Activated CD4-positive, alpha-beta T cell treated with anti-CD3 and anti-CD28 coated beads for 48 hours (primary cell): ENCODE data around the gene HNRNPA1.
"Not testable (repeated sequence)": the region's sequence is repeated elsewhere in the genome, so short reads cannot be mapped to it uniquely, and the experiment has no call there.

Experiments used
- DNase-seq: peaks from one replicate; pipeline ENCODE4 v3.0.0-alpha.2; 2020

Gene HNRNPA1

DNA sequence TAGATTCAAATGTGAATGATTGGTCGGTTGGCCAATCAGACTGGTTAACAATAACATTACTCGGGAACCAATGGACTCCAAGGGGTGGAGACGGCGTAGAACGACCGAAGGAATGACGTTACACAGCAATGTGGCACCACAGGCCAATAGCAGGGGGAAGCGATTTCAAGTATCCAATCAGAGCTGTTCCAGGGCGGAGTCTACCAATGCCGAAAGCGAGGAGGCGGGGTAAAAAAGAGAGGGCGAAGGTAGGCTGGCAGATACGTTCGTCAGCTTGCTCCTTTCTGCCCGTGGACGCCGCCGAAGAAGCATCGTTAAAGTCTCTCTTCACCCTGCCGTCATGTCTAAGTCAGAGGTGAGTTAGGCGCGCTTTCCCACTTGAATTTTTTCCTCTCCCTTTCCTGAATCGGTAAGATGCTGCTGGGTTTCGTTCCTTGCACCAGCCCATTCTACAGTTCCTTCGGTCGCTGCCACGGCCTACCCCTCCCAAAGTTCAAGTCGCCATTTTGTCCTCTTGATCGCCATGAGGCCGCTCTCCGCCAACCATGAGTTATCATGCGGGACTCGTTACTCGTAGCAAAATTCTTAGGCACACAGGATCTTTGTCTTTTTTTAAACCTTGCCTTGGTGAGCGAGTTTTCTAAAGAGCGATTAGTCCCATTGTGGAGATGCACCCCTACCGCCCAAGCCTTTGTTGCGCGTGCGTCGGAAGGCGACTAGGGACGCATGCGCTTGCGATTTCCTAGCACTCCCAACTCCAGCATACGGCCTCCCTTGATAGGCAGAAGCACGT lies at the start of gene HNRNPA1:
HNRNPA1 (plus strand) TSS at position 259 of the 793 bp plus-strand sequence; CDS start at position 341, 82 bp downstream.
- DNase-seq: peak; percentile 96

DNA sequence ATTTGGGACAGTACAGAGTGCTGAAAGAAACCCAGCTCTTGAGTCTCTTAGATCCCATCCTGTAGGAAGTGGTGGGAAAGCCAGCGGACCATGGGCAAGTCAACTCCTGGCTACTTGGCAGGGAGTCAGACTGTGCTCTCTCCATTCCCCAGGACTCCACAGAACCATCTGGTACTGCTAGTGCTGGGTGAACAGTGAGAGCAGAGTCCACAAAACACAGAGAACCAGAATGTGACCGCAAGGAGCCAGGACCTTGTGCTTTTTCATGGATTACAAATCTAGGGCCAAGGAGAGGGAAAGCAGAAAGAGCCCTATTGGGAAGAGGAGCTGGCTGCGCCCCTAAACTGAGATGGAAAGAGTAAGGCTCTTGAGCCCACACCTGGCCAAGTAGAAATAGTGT lies 49.3 kb upstream of the HNRNPA1 start:
- not testable (repeated sequence) for DNase-seq

DNA sequence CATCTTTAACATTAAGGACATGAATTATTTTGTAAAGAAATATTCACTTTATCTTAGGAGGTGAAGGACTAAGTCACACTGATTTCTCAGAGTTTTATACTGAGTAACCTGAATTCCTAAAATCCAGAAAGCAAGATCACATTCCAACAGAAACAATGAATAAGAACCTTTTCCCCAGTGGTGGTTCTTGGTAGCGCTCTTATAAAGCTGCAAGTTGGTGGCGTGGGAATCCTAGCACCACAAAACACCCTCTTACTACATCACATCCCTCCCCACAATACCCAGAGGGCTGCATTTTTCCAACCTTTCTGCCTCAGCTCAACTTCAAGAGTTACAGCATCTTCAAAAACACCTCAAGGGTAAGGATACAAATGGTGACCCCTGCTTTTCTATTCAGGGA lies 47.7 kb upstream of the HNRNPA1 start:
- DNase-seq: no peak

DNA sequence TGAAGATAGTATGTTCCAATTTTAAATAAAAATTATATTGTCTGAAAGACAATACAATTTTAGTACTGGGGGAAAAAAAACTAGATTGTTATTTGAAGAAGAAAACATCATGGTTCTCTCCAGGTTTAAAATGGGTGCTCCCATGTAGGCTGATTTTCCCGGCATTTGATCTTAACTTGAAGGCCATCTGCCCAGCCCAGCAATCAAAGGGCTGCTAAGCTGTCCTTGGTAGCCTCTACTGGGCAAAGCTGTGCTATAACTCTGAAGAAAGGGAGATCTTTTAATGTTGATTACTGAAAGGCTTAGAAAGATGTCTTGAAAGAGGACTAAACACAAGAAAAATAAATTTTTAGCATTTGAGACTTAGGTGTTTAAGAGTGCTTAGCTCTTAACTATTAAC lies 42.0 kb upstream of the HNRNPA1 start:
- no peak for DNase-seq

DNA sequence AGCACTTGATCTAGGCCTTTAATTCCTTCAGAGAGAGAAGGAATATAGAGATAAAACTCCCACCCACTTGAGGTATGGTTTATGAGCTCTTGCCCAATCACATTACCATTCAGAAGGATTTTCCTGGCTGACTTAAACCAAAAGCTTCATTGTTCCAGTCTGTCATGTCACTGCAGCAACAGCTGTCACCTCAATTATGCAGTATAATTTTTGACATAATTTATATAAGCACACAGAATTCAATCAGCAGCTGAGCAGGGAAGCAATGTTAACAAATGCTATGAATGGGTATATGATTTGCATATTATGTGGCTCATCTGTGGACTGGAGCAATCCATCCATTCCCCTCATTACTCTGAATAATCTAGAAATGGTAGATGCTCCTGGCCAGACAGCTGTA lies 40.9 kb upstream of the HNRNPA1 start:
- DNase-seq: no peak

DNA sequence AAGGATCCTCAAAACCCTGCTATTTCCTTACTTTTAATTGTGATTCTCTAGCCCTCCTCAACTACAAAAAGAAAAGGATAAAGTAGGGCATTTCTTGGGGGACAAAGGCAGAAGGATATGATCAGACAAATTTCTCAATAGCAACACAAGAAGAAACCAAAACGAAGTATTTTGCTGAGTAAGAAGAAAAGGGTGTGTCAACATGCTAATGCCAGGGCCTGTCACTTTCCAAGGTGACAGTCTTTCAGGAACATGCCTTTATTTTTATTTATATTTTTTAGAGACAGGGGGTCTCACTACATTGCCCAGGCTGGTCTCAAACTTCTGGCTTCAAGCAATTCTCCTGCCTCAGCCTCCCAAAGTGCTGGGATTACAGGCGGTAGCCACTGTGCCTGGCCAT lies 40.4 kb upstream of the HNRNPA1 start:
- no peak for DNase-seq

DNA sequence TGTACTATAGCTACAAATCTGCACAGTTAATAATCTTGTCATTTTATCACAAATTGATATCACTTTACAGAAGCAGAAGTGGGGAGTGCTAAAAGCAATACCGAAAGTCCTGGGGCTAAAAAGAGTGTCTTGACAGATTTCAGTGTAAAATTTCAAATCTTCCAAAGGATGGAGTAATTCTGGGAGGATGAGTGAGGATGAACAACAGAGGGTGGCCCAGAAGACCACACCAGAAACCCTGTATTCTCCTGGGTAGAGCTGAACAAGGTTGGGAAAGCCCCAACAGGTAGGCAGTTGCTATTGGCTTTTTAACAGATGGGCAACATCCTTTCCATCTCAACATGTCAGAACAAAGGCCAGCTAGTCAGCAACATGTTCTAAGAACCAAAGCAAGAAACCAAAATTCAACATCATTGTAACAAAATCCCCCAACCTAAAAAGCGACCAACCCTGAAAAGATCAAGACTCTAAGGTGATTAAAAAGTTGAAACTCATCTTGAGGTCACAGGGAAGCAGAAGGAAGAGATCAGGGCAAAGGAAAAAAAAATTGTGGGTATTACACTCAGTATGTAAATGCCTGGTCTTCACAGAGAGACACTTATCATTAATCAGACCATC lies 39.4 kb upstream of the HNRNPA1 start:
- DNase-seq: no peak

DNA sequence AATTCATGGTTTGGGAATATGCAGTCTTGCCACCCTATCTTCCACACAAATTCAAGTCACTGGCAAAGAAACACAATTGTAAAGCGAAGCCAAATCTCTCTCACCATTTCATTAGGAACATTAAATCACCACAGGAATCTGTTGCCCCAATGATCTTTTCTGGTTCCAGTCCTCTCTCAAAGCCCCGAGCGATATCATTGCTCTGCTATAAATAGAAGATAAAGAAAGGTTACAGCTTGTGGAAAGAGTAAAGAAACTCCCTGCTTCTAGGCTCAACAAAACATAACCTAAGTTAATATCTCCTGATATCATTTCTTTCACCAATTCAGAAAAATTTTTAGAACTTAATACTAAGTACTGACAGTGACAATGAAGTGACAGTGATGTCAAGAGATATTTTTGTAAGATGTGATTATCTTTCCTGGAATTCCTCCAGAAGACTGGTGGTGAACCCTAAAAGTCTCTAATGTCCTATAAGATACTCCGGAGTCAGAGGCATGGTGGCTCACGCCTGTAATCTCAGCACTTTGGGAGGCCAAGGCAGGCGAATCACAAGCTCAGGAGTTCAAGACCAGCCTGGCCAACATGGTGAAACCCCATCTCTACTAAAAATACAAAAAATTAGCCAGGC lies 34.4 kb upstream of the HNRNPA1 start:
- no peak for DNase-seq

DNA sequence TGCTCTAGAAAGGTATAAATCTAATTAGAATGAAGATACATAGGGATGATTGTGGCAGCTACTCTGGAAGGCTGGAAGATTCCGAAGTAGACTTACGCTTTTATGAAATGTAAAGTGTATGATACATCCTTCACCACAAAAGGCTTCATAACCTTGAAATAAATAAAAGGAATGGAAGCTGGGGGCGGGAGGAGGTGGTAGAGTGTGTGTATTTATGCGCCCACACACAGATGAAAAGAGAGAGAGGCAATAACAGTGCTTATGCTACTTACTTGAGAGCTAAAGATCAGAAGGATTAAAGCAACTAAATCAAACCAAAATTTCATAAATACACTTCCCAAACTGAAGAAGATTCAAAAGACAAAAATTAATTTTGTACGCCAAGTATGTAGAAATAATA lies 31.0 kb upstream of the HNRNPA1 start:
- no peak for DNase-seq

DNA sequence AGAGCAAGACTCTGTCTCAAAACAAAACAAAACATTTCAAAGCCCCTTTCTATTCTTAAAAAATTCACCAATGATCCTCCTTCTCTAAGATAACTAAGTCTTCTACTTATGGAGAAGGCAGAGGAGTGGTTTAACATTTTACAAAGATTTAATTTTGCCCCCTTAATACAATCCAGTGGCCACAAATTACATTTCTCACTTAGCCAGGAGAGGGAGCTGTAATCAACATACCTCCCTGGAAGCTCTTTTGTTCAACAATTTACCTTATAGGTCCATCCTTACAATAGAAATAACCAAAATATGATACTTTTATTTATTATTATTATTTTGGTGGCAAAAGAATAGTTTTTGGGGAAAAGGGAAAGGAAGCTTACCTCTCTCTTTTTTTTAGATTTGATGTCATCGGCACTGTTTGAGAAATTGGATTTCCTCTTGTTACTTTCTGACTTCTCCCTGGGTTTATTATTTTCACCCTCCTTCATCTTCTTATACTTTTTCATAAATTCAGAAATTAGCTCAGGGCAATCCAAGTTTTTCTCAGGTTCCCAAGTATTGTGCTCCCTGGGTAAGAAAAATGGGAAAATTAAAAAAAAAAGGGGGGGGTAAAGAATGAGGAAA lies 28.8 kb upstream of the HNRNPA1 start:
- DNase-seq: no peak

DNA sequence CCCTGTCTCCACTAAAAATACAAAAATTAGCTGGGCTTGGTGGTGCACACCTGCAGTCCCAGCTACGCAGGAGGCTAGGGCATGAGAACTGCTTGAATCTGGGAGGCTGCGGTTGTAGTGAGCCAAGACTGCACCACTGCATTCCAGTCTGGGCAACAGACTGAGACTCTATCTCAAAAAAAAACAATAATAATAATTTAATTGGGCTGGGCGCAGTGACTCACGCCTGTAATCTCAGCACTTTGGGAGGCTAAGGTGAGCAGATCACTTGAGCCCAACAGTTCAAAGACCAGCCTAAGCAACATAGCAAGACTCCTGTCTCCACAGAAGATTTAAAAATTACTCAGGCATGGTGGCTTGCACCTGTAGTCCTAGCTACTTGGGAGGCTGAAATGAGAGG lies 27.3 kb upstream of the HNRNPA1 start:
- DNase-seq: no peak

DNA sequence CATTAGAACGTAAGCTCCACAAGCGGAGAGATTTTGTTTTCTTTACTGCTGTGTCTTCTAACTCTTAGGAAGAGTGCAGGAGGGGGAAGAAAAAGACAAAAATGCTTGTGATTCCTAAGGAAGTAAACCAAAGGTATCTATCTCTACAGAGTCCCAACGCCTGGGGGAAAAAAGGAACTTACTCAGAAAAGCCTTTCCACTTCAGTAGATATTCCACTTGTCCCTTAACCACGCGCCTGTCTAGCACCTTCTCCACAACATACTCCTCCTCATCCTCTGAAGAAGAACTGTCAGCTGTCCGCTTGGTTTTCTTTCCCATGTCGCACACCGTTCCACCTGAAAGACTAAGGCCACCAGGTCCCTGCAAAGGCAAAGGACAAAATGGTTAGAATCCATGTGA lies 23.2 kb upstream of the HNRNPA1 start:
- no peak for DNase-seq

DNA sequence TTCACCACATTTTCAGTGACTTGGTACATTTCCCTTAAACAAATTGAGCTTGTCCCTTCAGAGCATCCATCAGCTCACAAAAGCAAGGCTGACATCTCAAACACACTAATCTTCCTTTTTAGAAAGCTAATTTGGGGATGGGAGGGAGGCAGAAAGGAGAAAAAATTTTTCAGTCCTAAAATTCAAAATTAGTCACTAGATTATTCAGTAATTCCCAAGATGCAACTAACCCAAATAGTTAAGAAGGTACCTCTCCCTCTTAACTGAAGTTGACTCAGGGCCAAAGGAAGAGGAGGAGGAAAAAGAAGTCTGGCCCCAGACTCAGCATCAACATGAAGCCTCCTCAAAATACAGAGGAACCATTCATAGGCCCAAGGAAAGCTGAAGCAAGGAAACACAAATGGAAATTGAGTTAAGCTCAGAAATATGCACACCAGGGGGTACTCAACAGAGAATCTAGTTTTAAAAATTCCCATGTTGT lies 22.3 kb upstream of the HNRNPA1 start:
- no peak for DNase-seq

DNA sequence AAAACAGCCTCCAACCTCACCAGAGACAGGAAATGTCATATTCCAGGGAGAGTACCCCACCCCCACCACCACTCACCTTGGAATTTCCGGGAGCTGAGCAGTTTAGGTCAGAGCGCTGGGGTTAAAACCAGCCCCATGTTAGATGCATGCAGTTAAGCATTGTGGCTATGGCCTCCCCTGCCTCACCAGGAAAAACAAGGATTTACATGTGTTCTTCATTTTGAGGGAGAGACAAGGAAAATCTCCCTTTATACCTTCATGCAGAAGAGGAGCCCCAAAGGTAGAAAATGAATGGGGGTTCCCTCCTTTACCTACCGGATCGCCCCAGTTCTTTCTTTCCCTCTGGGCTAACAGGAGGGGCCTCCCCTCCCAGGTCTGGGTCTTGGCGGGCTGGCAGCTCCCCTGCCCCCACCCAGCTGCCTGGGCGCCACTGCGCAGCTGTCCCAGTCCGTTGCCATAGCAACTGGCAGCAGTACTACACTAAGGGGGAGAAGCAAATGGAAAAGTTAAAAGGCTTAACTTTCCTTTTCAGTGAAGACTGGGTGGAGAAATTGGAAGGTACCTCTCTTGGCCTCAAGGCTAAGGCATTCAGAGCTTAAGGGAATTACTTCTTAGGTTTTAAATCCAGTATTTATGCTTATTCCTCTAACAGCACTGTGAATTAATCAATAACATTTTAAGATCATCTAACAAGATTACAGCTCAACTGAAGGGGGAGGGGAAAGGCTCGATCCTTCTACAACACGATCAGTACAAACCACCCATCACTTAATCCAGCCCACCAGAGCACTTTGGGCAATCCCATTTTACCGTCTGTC lies 21.1 kb upstream of the HNRNPA1 start:
- DNase-seq: peak; percentile 52

DNA sequence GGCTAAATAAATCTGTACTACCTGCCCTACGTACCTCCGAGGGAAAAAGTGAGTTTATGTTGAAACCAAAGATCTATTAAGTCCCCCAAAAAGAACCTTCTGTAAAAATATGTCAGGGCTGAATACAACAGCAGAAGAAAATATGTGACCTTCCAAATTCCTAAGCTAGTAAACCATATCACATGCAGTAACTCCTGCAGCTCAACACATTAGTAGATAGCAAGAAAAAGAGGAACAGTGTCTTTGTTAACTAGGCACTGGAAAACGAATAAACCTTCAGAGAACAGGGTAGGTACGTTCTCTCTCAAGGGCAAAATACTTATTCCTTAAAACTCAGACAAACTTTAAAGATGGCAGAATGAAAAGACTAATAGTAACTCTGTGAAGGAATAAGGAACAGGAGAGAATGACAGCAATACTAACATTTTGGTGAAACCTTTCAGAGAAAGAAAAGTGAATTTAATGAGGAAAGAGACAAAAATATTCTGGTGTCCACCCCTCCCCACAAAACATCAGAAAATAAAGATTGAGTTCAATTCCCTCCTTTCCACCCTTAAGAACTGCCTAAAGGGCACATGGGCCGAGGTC lies 18.6 kb upstream of the HNRNPA1 start:
- DNase-seq: no peak

DNA sequence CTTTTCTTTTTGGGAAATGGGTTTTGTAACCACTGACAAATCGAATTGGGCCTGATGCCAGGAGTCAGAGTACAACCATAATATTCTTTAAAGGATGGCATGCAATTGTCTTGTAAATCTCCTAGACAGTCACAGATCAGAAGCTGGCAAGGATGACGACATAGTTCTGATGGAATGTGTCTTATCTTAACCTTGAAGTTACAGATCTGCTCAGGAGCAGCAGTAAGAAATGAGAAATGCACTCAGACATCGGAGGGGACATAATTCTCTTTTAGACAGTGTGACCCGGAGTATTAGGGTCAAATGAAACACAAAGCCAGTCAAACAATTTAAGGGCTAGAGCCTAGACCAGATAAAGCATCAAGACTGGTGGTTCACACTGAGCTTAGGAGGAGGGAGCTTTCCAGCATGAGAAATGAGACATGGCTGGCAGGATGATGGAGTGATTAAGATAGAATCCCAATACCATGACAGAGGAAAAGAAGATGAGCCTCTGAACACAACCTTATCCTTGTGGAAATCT lies 18.1 kb upstream of the HNRNPA1 start:
- DNase-seq: no peak

DNA sequence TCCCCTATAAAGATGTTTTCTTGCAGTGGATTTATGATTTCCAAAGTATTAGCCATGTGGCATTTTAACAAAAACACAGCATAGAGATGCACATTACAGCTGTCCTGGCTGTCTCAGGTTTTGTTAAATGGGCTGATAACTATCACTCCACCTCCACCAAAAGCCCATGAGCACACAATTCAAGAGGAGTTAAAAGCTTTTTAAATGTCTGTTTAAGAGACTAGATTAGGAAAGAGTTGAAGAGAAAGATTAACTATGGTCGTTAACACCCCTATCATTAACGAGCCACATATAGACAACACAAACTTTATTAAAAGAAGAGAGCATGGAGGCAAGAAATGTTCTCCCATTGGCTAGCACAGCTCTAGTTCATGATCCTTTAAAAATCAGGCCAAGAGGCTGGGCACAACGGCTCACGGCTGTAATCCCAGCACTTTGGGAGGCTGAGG lies 15.1 kb upstream of the HNRNPA1 start:
- DNase-seq: no peak

DNA sequence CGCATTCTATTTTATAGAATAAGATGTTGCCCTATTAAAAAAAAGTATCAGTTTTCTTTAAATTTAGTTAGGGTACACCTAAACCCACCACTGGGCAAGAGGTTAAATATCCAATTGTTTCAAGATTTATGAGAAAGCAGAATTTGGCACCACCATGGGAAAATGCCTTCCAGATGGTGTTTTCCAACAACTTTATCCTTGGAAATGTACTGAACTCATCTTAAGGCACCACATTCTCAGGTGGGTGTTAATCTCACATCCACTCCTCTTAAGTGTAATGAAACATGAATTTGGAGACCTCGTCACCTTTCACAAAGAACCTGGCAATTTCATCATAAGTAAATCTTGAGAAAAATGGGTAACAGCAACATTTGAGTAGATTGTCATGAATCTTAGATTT lies 13.7 kb upstream of the HNRNPA1 start:
- no peak for DNase-seq

DNA sequence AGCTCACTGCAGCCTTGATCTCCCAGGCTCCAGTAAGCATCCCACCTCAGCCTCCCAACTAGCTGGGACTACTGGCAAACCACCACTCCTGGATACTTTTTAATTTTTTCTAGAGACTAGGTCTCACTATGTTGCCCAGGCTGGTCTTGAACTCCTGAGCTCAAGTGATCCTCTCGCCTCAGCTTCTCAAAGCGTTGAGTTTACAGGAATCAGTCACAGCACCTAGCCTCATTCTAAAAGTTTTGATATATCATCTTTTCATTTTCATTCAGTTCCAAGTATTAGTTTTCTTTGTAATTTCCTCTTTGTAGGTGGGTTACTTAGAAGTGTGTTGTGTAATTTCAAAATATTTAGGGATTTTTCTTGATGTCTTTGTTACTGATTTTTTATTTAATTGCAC lies 10.2 kb upstream of the HNRNPA1 start:
- DNase-seq: no peak

DNA sequence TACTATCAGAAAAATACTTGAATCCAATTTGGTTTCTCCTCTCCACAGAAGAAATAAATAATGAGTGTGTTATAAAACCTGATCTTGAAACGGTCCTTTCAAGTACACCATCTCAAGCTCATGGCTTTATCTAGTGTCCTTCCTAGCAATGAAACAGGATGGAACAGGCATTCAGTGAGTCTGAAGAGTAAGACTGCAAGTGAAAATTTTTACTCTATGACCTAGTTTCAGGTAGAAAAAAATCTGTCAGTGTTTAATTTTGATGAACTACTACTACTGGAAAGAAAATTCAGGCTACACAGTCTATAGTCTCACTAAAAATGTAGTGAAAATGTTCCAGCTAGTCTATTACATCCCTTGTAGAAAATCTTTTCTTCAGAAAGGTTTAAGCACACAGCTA lies 8.3 kb upstream of the HNRNPA1 start:
- no peak for DNase-seq

DNA sequence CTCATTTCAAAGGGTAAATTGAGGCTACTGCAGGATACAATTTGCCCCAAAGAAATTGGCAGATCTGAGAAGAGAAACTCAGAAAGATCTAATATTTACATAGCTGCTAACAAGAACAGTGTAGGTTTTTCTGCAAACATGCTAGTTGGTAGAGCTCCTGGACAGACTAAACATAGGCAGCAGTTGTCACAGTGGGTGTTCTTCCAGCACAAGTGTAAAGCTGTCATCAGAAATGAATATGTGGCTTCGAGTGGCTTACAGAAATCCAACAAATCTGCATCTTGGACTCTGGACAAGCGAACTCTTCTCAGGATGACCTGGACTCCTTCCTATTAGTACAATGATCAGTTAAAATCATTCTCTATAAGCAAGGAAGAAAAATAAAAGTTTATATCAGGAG lies 6.5 kb upstream of the HNRNPA1 start:
- DNase-seq: no peak

DNA sequence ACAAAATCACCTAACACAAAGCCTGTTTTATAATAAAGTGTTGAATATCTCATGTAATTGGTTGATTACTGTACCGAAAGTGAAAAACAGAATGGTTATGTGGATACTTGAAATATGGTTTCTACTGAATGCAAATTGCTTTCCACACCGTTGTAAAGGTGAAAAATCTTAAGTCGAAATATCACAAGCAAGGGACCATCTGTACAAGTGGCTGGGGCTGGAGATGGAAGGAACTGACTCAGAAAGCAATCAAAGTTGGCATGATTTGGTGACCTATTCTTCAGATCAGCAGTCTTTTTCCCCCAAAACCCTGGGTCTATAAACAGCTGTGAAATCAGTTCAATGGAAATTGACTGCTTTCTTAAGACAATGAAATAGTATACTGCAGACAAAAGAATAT lies 4.2 kb upstream of the HNRNPA1 start:
- DNase-seq: no peak
